CD4-positive, alpha-beta T cell treated with Interleukin-15 for 4 hours (primary cell): ENCODE results near the gene MINDY4.

ENCODE experiments used
- DNase-seq: peaks from one replicate; pipeline ENCODE4 v3.0.0-alpha.2; 2020; ENCODE audit warnings: low spot score

Gene MINDY4

GRCh38 chr7:30853576-30853975 is 82.4 kb downstream of the MINDY4 start:
- DNase-seq = no peak

- DNase-seq = no peak
Observed at GRCh38 chr7:30855936-30856335, 84.7 kb downstream of the MINDY4 start.

- DNase-seq = no peak
Observed at GRCh38 chr7:30858576-30858975, 87.4 kb downstream of the MINDY4 start.

- DNase-seq = no peak
Observed at GRCh38 chr7:30859202-30859939, 88.2 kb downstream of the MINDY4 start.

GRCh38 chr7:30859940-30860496 is 88.8 kb downstream of the MINDY4 start:
- DNase-seq = no peak

- DNase-seq = no peak
Observed at GRCh38 chr7:30861612-30862011, 90.4 kb downstream of the MINDY4 start.

GRCh38 chr7:30862995-30863705 is 91.9 kb downstream of the MINDY4 start:
- no peak for DNase-seq

- DNase-seq = no peak
Observed at GRCh38 chr7:30863706-30864035, 92.5 kb downstream of the MINDY4 start.

- no peak for DNase-seq
Observed at GRCh38 chr7:30864101-30864500, 92.9 kb downstream of the MINDY4 start.

GRCh38 chr7:30865076-30865475 is 93.9 kb downstream of the MINDY4 start:
- DNase-seq = no peak

- DNase-seq = no peak
Observed at GRCh38 chr7:30865821-30866220, 94.6 kb downstream of the MINDY4 start.

GRCh38 chr7:30866939-30867338 is 95.7 kb downstream of the MINDY4 start:
- DNase-seq = no peak

- DNase-seq = no peak
Observed at GRCh38 chr7:30867483-30867882, 96.3 kb downstream of the MINDY4 start.

- no peak for DNase-seq
Observed at GRCh38 chr7:30869794-30870611, 98.8 kb downstream of the MINDY4 start.

GRCh38 chr7:30870821-30871518 is 99.8 kb downstream of the MINDY4 start:
- DNase-seq = no peak

GRCh38 chr7:30871655-30872054 is 100.4 kb downstream of the MINDY4 start:
- no peak for DNase-seq

GRCh38 chr7:30873207-30873606 is 102.0 kb downstream of the MINDY4 start:
- DNase-seq = no peak

GRCh38 chr7:30873656-30874055 is 102.4 kb downstream of the MINDY4 start:
- DNase-seq = no peak

GRCh38 chr7:30874656-30875302 is 103.6 kb downstream of the MINDY4 start:
- no peak for DNase-seq

GRCh38 chr7:30877015-30877769 is 106.0 kb downstream of the MINDY4 start:
- DNase-seq = no peak

- DNase-seq = no peak
Observed at GRCh38 chr7:30877993-30878392, 106.8 kb downstream of the MINDY4 start.
